Metanephros (tissue), 2 donors: Measurements from ENCODE around the gene MMRN2. TPM values are rescaled to one million over a fixed set of nuclear protein-coding genes. Genes with fewer than 3 reads are reported as not detected.

Experiments
- small RNA-seq: library from RNA; depleted of rRNA; stranded (forward); fragments of <200 nt; gene quantifications from one replicate; pipeline ENCODE3, GENCODE V24; 2014; ENCODE audit warnings: low replicate concordance
- total RNA-seq: library from RNA; depleted of rRNA; stranded (reverse); fragments of >200 nt; gene quantifications from one replicate; pipeline ENCODE4 v1.2.3, GENCODE V29; 2014

The MMRN2 gene, protein sequence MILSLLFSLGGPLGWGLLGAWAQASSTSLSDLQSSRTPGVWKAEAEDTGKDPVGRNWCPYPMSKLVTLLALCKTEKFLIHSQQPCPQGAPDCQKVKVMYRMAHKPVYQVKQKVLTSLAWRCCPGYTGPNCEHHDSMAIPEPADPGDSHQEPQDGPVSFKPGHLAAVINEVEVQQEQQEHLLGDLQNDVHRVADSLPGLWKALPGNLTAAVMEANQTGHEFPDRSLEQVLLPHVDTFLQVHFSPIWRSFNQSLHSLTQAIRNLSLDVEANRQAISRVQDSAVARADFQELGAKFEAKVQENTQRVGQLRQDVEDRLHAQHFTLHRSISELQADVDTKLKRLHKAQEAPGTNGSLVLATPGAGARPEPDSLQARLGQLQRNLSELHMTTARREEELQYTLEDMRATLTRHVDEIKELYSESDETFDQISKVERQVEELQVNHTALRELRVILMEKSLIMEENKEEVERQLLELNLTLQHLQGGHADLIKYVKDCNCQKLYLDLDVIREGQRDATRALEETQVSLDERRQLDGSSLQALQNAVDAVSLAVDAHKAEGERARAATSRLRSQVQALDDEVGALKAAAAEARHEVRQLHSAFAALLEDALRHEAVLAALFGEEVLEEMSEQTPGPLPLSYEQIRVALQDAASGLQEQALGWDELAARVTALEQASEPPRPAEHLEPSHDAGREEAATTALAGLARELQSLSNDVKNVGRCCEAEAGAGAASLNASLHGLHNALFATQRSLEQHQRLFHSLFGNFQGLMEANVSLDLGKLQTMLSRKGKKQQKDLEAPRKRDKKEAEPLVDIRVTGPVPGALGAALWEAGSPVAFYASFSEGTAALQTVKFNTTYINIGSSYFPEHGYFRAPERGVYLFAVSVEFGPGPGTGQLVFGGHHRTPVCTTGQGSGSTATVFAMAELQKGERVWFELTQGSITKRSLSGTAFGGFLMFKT
- total RNA-seq, result 40.6 TPM

DNA sequence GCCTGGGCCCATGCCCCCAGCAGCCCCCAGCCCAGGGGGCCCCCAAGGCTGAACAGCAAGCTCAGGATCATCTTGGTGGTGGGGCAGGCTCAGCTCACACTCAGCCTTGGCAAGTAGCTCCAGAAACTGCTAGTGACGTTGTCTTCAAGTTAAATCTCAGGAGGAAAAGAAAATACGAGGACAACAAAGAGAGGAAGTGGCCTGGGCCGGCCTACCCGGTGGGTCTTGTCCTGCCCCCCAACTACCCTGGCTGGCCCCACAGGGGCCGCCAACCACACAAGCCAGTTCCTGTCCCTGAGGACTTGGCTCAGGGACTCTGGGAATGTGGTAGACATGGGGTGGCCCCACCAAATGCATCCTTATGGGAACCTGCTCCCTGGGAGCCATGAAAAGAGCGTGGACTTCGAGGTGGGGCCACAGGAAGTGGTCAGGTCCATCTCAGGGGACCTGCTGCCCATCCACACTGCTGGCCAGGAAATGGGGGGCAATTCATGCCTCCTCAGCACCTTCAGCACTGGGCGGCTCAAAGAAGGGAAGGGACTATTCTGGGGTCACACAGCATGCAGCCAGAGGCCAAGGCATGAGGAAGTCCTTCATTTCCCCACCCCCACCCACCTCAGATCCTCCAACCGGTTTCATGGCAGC, at the start of gene MMRN2:
Gene MMRN2 (minus strand): TSS at position 145 of the 645 bp plus-strand sequence. CDS start 74 bp downstream, at position 71.

DNA sequence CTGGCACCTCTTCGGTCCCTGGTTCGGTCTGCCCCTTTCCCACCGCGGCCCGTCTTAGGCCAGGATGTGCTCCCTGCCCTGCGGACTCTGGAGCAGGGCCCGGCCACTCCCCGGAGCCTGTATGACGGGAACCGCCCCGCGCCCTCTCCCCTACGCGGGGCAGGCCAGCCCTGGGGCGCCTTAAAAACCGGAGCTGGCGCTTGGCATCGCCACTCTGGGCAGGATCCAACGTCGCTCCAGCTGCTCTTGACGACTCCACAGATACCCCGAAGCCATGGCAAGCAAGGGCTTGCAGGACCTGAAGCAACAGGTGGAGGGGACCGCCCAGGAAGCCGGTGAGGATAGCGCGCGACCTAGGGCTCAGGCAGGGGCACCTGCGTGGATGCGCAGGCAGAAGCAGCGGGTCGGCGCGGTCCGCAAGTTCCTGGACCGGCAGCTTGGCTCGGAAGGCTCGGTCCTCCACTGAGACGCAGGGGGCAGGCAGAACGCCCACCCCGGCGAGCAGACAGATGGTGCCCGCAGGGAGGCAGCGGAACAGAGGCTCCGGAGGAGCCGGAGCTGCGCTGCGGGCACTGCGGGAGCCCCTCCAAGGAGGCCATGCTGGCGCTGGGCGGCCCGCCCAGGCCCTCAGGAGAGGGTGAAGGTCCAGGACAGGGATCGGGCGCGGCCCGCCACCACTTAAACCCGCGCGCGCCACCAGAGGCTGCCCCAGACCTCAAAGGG, 11.0 kb upstream of the MMRN2 start, which contains the start of gene ADIRF:
Gene ADIRF (plus strand): TSS at position 212 of the 723 bp plus-strand sequence. CDS start 63 bp downstream, at position 275.

DNA sequence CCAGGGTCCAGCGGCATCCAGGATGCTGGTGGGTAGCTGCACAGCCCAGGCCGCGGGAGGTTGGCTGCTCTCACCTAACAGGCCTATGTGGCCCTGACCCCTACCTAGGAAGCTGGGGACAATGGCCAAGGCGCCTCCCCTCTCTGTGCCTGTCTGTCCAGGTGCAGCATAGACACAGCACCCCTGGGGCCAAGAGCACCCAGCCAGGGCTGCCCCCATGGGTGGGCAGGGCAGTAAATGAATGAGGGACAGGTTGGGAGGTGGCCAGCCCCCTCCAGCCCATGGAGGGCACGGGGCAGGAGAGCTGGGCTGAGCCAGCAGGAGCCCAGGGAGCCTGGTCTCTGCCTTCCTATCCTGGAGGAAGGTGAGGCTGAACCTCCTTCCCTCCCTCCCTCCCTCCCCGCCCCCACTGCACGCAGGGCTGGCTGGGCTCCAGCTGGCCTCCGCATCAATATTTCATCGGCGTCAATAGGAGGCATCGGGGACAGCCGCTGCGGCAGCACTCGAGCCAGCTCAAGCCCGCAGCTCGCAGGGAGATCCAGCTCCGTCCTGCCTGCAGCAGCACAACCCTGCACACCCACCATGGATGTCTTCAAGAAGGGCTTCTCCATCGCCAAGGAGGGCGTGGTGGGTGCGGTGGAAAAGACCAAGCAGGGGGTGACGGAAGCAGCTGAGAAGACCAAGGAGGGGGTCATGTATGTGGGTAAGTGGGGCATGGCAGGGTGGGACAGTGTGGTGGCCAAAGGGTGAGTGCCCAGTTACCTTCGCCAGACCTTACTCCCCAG, 893 bp upstream of the MMRN2 start, which contains the start of gene SNCG:
Gene SNCG (plus strand): TSS at position 484 of the 785 bp plus-strand sequence. CDS start 99 bp downstream, at position 583.

Small RNAs within 50 kb of the gene (small RNA-seq; reads per million reads assigned to genes)
- gene BMS1P3, result not detected
- not detected for gene RNU1-19P

Other genes with a start within 250 kb of the MMRN2 start
- gene BMPR1A, start 201.0 kb downstream of the MMRN2 start, total RNA-seq, result 53.4 TPM
- gene SNCG, start 984 bp upstream of the MMRN2 start, total RNA-seq, result 20.1 TPM
- 46.2 TPM for gene ADIRF, start 10.9 kb upstream of the MMRN2 start, total RNA-seq
- not detected for gene FAM25A, start 62.7 kb upstream of the MMRN2 start, total RNA-seq
- 121 TPM for gene GLUD1, start 137.2 kb upstream of the MMRN2 start, total RNA-seq
- gene SHLD2, start 137.6 kb upstream of the MMRN2 start, total RNA-seq, result 30.8 TPM